Panc1 (cell line): ENCODE data around the gene BCL10. TPM values are rescaled to one million over a fixed set of nuclear protein-coding genes. Genes with fewer than 3 reads are reported as not detected.

ENCODE experiments used
- ATAC-seq: fragments of 200-7000 bp; cut with Tn5 transposase; 2 replicates; pipeline ENCODE4 v1.9.1; 2020; ENCODE audit warnings: mild to moderate bottlenecking, moderate library complexity
- BruUV-seq: library from RNA; stranded (reverse); fragments of 400-500 nt; replicated peaks from 2 replicates; lab custom pipeline; 2021; lab: Mats Ljungman, UMichigan
- CTCF ChIA-PET: fragments of 300-600 bp; sonication (Branson Sonifier 250); formaldehyde crosslinking; loops from one replicate; lab custom pipeline; 2022; ENCODE audit warnings: antibody characterized with exemption; lab: Charles Lee
- POLR2A ChIA-PET: fragments of 300-600 bp; sonication (Branson Sonifier 250); formaldehyde crosslinking; loops from one replicate; lab custom pipeline; 2022; ENCODE audit warnings: antibody characterized with exemption; lab: Charles Lee
- DNase-seq: peaks from one replicate; pipeline ENCODE4 v3.0.0-alpha.2; 2010; ENCODE audit warnings: low read depth, low spot score
- H3K27ac ChIP-seq: 2 replicates; pipeline ENCODE4 v1.5.1; 2011; ENCODE audit warnings: mild to moderate bottlenecking, low read length, inconsistent platforms
- H3K27me3 ChIP-seq: fragments of 200-500 bp; sonication (Bioruptor generic); 2 replicates; pipeline ENCODE4 v1.6.0; 2014; ENCODE audit warnings: low read length, inconsistent platforms; ENCODE audit not compliant: control insufficient read depth, insufficient read depth
- H3K36me3 ChIP-seq: fragments of 200-500 bp; sonication (Bioruptor generic); 2 replicates; pipeline ENCODE4 v1.5.1; 2014; ENCODE audit warnings: inconsistent platforms, mild to moderate bottlenecking, low read length, moderate library complexity; ENCODE audit not compliant: control insufficient read depth, insufficient read depth
- H3K4me1 ChIP-seq: 2 replicates; pipeline ENCODE4 v1.5.1; 2011; ENCODE audit warnings: inconsistent platforms, mild to moderate bottlenecking, low read length, moderate library complexity; ENCODE audit not compliant: control insufficient read depth, insufficient read depth
- H3K4me3 ChIP-seq, 2 experiments: 2 replicates each; pipeline ENCODE4 v1.5.1; 2011 to 2012; ENCODE audit warnings: low read depth in 2 of 2, low read length in 2 of 2, mild to moderate bottlenecking in 2 of 2, inconsistent platforms in 1 of 2, moderate library complexity in 1 of 2
- H3K9me3 ChIP-seq: fragments of 200-500 bp; sonication (Bioruptor generic); 2 replicates; pipeline ENCODE4 v1.5.1; 2014; ENCODE audit warnings: low read depth, mild to moderate bottlenecking, inconsistent platforms, low read length, moderate library complexity; ENCODE audit not compliant: control insufficient read depth, insufficient read depth
- POLR2AphosphoS5 ChIP-seq: IDR thresholded peaks from 2 replicates; pipeline ENCODE4 v1.6.1; 2012; ENCODE audit warnings: mild to moderate bottlenecking, low read depth, low read length, moderate library complexity
- SIN3A ChIP-seq: IDR thresholded peaks from 2 replicates; pipeline ENCODE4 v1.6.1; 2012; ENCODE audit warnings: low read depth, mild to moderate bottlenecking, low read length, moderate library complexity, borderline replicate concordance; ENCODE audit not compliant: insufficient read depth
- TCF7L2 ChIP-seq: IDR thresholded peaks from 2 replicates; pipeline ENCODE4 v1.6.1; 2011; ENCODE audit warnings: mild to moderate bottlenecking, low read depth, low read length, inconsistent platforms
- in situ Hi-C: cut with HindIII; loops from 2 replicates; pipeline ENCODE4 v1.10.0; 2016; ENCODE audit warnings: low sequenced_read_pairs, low pct_unique_long_range_greater_than_20kb
- intact Hi-C: fragments of 100-400 bp; cut with micrococcal nuclease; formaldehyde crosslinking; loops from one replicate; pipeline ENCODE4 v1.10.0; 2022; ENCODE audit not compliant: unreplicated experiment
- total RNA-seq: library from RNA; stranded (reverse); gene quantifications from one replicate; pipeline ENCODE4 v1.2.1, GENCODE V29; 2021; ENCODE audit not compliant: unreplicated experiment
- TF ChIP-seq, protein P1 (sequence below), 2 experiments: IDR thresholded peaks; 2 replicates each; pipeline ENCODE4 v1.6.1; 2011 to 2012; ENCODE audit warnings: low read depth in 2 of 2, control low read depth in 1 of 2, low read length in 1 of 2, mild to moderate bottlenecking in 1 of 2, moderate library complexity in 1 of 2; ENCODE audit not compliant: insufficient read depth in 1 of 2
- TF ChIP-seq, protein P2 (sequence below): fragments of 450-650 bp; IDR thresholded peaks from 2 replicates; pipeline ENCODE4 v1.5.1; 2017; ENCODE audit warnings: mild to moderate bottlenecking

The BCL10 gene
- total RNA-seq, 1 experiment from 2014 or later, result 69.9 TPM

DNA sequence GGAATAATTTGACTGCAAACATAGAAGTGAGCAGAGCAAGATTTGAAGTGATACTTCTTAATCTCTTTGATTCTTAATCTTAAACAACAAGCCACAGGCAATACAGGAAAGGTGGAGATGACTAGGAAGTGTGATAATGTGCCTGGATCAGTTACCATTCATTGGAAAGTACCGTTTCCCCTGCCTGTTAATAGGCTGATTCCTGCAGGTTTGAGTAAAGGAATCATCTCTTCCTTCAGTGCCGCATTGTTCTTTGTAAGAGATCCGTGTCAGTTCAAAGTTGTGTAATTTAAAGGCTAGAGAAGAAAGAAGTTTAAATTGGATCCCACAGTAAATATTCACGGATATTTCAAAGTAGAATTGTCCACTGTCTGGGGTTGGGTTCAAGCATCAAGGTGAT lies 43.5 kb upstream of the BCL10 start:
- Histone ChIP-seq H3K27ac (peak overlapping the region; percentile 56), H3K9me3 (no peaks in the 10 kb centered on the region), H3K36me3 (peaks cover 6% of the 10 kb centered on the region), H3K4me3 (no peak overlapping the region), H3K4me1 (peaks cover 36% of the 10 kb centered on the region), H3K27me3 (no peaks in the 10 kb centered on the region)
- TF ChIP-seq SIN3A (no peak), POLR2AphosphoS5 (no peak), TCF7L2 (no peak)
- TF ChIP-seq, protein P1, sequence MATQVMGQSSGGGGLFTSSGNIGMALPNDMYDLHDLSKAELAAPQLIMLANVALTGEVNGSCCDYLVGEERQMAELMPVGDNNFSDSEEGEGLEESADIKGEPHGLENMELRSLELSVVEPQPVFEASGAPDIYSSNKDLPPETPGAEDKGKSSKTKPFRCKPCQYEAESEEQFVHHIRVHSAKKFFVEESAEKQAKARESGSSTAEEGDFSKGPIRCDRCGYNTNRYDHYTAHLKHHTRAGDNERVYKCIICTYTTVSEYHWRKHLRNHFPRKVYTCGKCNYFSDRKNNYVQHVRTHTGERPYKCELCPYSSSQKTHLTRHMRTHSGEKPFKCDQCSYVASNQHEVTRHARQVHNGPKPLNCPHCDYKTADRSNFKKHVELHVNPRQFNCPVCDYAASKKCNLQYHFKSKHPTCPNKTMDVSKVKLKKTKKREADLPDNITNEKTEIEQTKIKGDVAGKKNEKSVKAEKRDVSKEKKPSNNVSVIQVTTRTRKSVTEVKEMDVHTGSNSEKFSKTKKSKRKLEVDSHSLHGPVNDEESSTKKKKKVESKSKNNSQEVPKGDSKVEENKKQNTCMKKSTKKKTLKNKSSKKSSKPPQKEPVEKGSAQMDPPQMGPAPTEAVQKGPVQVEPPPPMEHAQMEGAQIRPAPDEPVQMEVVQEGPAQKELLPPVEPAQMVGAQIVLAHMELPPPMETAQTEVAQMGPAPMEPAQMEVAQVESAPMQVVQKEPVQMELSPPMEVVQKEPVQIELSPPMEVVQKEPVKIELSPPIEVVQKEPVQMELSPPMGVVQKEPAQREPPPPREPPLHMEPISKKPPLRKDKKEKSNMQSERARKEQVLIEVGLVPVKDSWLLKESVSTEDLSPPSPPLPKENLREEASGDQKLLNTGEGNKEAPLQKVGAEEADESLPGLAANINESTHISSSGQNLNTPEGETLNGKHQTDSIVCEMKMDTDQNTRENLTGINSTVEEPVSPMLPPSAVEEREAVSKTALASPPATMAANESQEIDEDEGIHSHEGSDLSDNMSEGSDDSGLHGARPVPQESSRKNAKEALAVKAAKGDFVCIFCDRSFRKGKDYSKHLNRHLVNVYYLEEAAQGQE (IDR thresholded peaks at IDR 0.05; ENCODE audit: insufficient read depth in 1 of 2, low read depth in 2 of 2, low read length in 1 of 2), result no peak
- TF ChIP-seq, protein P2, sequence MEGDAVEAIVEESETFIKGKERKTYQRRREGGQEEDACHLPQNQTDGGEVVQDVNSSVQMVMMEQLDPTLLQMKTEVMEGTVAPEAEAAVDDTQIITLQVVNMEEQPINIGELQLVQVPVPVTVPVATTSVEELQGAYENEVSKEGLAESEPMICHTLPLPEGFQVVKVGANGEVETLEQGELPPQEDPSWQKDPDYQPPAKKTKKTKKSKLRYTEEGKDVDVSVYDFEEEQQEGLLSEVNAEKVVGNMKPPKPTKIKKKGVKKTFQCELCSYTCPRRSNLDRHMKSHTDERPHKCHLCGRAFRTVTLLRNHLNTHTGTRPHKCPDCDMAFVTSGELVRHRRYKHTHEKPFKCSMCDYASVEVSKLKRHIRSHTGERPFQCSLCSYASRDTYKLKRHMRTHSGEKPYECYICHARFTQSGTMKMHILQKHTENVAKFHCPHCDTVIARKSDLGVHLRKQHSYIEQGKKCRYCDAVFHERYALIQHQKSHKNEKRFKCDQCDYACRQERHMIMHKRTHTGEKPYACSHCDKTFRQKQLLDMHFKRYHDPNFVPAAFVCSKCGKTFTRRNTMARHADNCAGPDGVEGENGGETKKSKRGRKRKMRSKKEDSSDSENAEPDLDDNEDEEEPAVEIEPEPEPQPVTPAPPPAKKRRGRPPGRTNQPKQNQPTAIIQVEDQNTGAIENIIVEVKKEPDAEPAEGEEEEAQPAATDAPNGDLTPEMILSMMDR, result no peak
- intact Hi-C loops, result no loop called here
- ChIA-PET CTCF (no interaction called here), POLR2A (interaction anchor here (0.7 kb wide), 1 partner anchor 857 kb away, joined by 6 read pairs; no protein-coding TSS in a partner anchor)
- ATAC-seq, result no peak
- in situ Hi-C loops, result loop anchor here (25.0 kb wide), 1 partner anchor 367 kb away; no protein-coding TSS in a partner anchor
- BruUV-seq, result TSS peak; percentile 64
- no peak for DNase-seq

DNA sequence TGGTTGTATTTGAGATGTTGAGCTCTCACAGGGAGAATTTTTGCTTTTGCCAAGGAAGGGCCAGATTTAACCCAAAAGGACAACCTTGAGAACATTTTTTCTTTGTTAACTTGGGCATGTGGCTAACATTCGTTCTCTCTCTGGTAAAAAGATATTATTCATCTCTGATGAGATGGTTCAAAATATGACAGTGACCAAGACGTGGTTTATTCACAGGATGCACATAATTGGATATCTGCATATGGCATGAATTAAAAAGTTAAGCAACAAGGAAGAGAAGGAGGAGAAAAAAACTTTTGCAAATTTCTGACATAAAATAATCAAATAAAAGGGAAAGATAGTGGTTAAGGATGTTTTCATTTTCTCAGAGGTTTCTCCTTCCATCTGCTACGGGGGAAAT lies 43.1 kb upstream of the BCL10 start:
- H3K4me1 ChIP-seq, result peaks cover 36% of the 10 kb centered on the region
- in situ Hi-C loops, result loop anchor here (25.0 kb wide), 1 partner anchor 368 kb away; no protein-coding TSS in a partner anchor
- ChIA-PET POLR2A (no interaction called here), CTCF (no interaction called here)
- H3K27me3 ChIP-seq, result no peaks in the 10 kb centered on the region
- no peak for DNase-seq
- H3K9me3 ChIP-seq, result no peaks in the 10 kb centered on the region
- no peak for ATAC-seq
- peaks cover 6% of the 10 kb centered on the region for H3K36me3 ChIP-seq
- intact Hi-C loops, result no loop called here
- H3K27ac ChIP-seq, result peak overlapping the region; percentile 13; the same call in 1 of the 2 replicates
- no TSS peak for BruUV-seq
- no peak overlapping the region for H3K4me3 ChIP-seq
- no peak for TF ChIP-seq POLR2AphosphoS5
- no peak for TF ChIP-seq SIN3A
- TF ChIP-seq, protein P2, result no peak
- TF ChIP-seq TCF7L2, result no peak
- TF ChIP-seq, protein P1 (IDR thresholded peaks at IDR 0.05; ENCODE audit: insufficient read depth in 1 of 2, low read depth in 2 of 2, low read length in 1 of 2), result no peak
